PC-9 (cell line): ENCODE data around the gene SPAG17. TPM values are rescaled to one million over a fixed set of nuclear protein-coding genes. Genes with fewer than 3 reads are reported as not detected.

Experiments
- BruUV-seq: library from RNA; stranded (reverse); fragments of 400-500 nt; replicated peaks from 2 replicates; lab custom pipeline; 2021; lab: Mats Ljungman, UMichigan
- CTCF ChIA-PET: fragments of 300-600 bp; sonication (Branson Sonifier 250); formaldehyde crosslinking; loops from one replicate; lab custom pipeline; 2022; ENCODE audit warnings: antibody characterized with exemption; lab: Charles Lee
- POLR2A ChIA-PET: fragments of 300-600 bp; sonication (Branson Sonifier 250); formaldehyde crosslinking; loops from one replicate; lab custom pipeline; 2022; ENCODE audit warnings: antibody characterized with exemption; ENCODE audit not compliant: unreplicated experiment; lab: Charles Lee
- DNase-seq, 2 experiments: peaks; one replicate each; pipeline versions ENCODE4 v3.0.0 to v3.0.0-alpha.2; 2015 to 2022; ENCODE audit warnings: mixed read lengths in 1 of 2
- H2AFZ ChIP-seq: fragments of 200-600 bp; sonication (generic); 2 replicates; pipeline ENCODE4 v1.8.1; 2017; ENCODE audit warnings: antibody characterized with exemption
- H3F3A ChIP-seq: fragments of 200-600 bp; sonication (generic); 2 replicates; pipeline ENCODE4 v1.8.1; 2017; ENCODE audit warnings: antibody characterized with exemption, mild to moderate bottlenecking, low read depth; ENCODE audit not compliant: insufficient read depth
- H3K27ac ChIP-seq: fragments of 200-600 bp; sonication (generic); 2 replicates; pipeline ENCODE4 v1.6.1; 2016; ENCODE audit warnings: mixed run types
- H3K27me3 ChIP-seq: fragments of 200-600 bp; sonication (generic); 2 replicates; pipeline ENCODE4 v1.6.1; 2016; ENCODE audit warnings: low read depth, mixed run types; ENCODE audit not compliant: insufficient read depth
- H3K36me3 ChIP-seq: fragments of 200-600 bp; sonication (generic); 2 replicates; pipeline ENCODE4 v1.6.1; 2016; ENCODE audit warnings: low read depth, mixed run types
- H3K4me1 ChIP-seq: fragments of 200-600 bp; sonication (generic); replicated peaks from 2 replicates; pipeline ENCODE4 v1.6.1; 2016; ENCODE audit warnings: mixed run types; ENCODE audit not compliant: insufficient read depth
- H3K4me2 ChIP-seq: fragments of 200-600 bp; sonication (generic); 2 replicates; pipeline ENCODE4 v1.6.1; 2017; ENCODE audit warnings: mixed run types
- H3K4me3 ChIP-seq: fragments of 200-600 bp; sonication (generic); 2 replicates; pipeline ENCODE4 v1.6.1; 2016; ENCODE audit warnings: mixed run types
- H3K79me2 ChIP-seq: fragments of 200-600 bp; sonication (generic); 2 replicates; pipeline ENCODE4 v1.6.1; 2017; ENCODE audit warnings: low read depth, mixed run types
- H3K9me2 ChIP-seq: fragments of 200-600 bp; sonication (generic); 2 replicates; pipeline ENCODE4 v1.8.1; 2017; ENCODE audit warnings: mild to moderate bottlenecking; ENCODE audit not compliant: insufficient read depth
- H3K9me3 ChIP-seq: fragments of 200-600 bp; sonication (generic); 2 replicates; pipeline ENCODE4 v1.8.1; 2016; ENCODE audit warnings: low read depth; ENCODE audit not compliant: insufficient read depth
- H4K20me1 ChIP-seq: fragments of 200-600 bp; sonication (generic); 2 replicates; pipeline ENCODE4 v1.8.1; 2017; ENCODE audit not compliant: insufficient read depth
- EZH2 ChIP-seq: fragments of 200-600 bp; sonication (generic); IDR thresholded peaks from 2 replicates; pipeline ENCODE4 v1.8.0; 2017; ENCODE audit warnings: antibody characterized with exemption, low read depth
- intact Hi-C: fragments of 100-400 bp; cut with micrococcal nuclease; formaldehyde crosslinking; loops from one replicate; pipeline ENCODE4 v1.10.0; 2022; ENCODE audit not compliant: unreplicated experiment
- total RNA-seq: library from RNA; stranded (reverse); gene quantifications from 2 replicates; pipeline ENCODE4 v1.2.3, GENCODE V29; 2021
- TF ChIP-seq, protein P1 (sequence below): fragments of 200-600 bp; sonication (generic); conservative IDR thresholded peaks from 2 replicates; pipeline ENCODE4 v1.6.1; 2017; ENCODE audit warnings: mixed run types, antibody characterized with exemption, mild to moderate bottlenecking, moderate library complexity

SPAG17 gene
- total RNA-seq, 1 experiment from 2014 or later = not detected

DNA sequence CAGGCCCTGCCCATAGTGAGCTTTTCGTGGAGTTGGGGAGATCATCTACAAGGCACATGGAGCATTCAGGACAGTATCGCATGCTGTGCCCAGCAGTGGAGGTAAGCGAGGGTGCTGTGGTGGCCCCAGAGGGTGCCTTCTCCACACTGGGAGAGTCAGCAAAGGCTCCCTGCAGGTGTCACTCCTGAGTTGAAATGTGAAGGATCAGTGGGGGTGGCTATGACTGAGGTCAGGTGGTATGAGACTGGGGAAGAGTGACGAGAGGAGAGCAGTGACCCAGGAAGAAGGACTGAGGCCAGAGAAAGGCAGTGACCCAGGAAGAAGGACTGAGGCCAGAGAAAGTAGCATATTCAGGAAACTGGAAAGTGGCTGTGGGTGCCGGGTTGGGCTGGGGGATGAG lies 53.0 kb downstream of the SPAG17 start:
- ChIA-PET CTCF (no interaction called here), POLR2A (no interaction called here)
- H4K20me1 ChIP-seq = no peaks in the 10 kb centered on the region
- DNase-seq = no peak
- BruUV-seq = no TSS peak
- H3K27me3 ChIP-seq = no peaks in the 10 kb centered on the region
- no peaks in the 10 kb centered on the region for H3K9me2 ChIP-seq
- H3K4me1 ChIP-seq = no peaks in the 10 kb centered on the region; the same call in 1 of the 2 replicates
- no peak overlapping the region for H2AFZ ChIP-seq
- H3K4me3 ChIP-seq = no peak overlapping the region
- H3K27ac ChIP-seq = no peak overlapping the region
- H3K9me3 ChIP-seq = no peaks in the 10 kb centered on the region
- no peaks in the 10 kb centered on the region; the same call in 1 of the 2 replicates for H3F3A ChIP-seq
- H3K36me3 ChIP-seq = no peaks in the 10 kb centered on the region
- no peaks in the 10 kb centered on the region for H3K79me2 ChIP-seq
- intact Hi-C loops = no loop called here
- H3K4me2 ChIP-seq = no peak overlapping the region
- TF ChIP-seq EZH2 = no peak
- TF ChIP-seq, protein P1, sequence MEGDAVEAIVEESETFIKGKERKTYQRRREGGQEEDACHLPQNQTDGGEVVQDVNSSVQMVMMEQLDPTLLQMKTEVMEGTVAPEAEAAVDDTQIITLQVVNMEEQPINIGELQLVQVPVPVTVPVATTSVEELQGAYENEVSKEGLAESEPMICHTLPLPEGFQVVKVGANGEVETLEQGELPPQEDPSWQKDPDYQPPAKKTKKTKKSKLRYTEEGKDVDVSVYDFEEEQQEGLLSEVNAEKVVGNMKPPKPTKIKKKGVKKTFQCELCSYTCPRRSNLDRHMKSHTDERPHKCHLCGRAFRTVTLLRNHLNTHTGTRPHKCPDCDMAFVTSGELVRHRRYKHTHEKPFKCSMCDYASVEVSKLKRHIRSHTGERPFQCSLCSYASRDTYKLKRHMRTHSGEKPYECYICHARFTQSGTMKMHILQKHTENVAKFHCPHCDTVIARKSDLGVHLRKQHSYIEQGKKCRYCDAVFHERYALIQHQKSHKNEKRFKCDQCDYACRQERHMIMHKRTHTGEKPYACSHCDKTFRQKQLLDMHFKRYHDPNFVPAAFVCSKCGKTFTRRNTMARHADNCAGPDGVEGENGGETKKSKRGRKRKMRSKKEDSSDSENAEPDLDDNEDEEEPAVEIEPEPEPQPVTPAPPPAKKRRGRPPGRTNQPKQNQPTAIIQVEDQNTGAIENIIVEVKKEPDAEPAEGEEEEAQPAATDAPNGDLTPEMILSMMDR = no peak

GRCh38 chr1:118128761-118129160 lies 56.3 kb downstream of the SPAG17 start:
- Histone ChIP-seq H3K4me1 (no peaks in the 10 kb centered on the region), H3K27me3 (0 out of 2 replicates have a peak, but pooled peaks cover 3% of the 10 kb centered on the region), H4K20me1 (no peaks in the 10 kb centered on the region), H3K79me2 (no peaks in the 10 kb centered on the region), H3F3A (no peaks in the 10 kb centered on the region), H3K9me2 (no peaks in the 10 kb centered on the region), H3K4me3 (no peak overlapping the region), H3K36me3 (no peaks in the 10 kb centered on the region), H3K9me3 (no peaks in the 10 kb centered on the region), H3K4me2 (no peak overlapping the region), H3K27ac (no peak overlapping the region), H2AFZ (no peak overlapping the region)
- intact Hi-C loops = no loop called here
- TF ChIP-seq, protein P1 = no peak
- no peak for TF ChIP-seq EZH2
- no peak for DNase-seq
- POLR2A ChIA-PET = no interaction called here
- CTCF ChIA-PET = no interaction called here
- no TSS peak for BruUV-seq

DNA sequence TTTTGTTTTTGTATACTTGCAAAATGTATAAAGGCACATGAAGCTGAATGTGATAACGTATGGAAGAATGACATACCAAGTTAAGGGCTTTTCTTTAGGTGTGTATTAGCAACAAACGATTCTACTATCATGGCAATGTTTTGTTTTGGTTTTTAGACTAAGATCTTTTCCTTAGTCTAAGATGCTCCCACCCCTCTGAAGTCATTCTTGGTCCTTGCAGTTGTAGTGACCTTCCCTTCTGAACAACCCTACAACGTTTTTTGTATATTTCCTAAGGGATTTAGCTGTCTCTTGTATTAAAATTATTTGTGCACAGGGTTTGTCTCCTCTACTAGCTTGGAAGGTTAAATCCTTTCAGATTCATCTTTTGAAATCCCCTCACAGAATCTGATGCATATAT lies 61.0 kb downstream of the SPAG17 start:
- DNase-seq = no peak

More for the DNA sequence above, 61.0 kb downstream of the SPAG17 start:
- Histone ChIP-seq H3K27me3 (0 out of 2 replicates have a peak, but pooled peaks cover 3% of the 10 kb centered on the region), H3K36me3 (no peaks in the 10 kb centered on the region), H3K27ac (no peak overlapping the region), H3K9me2 (no peaks in the 10 kb centered on the region), H3F3A (no peaks in the 10 kb centered on the region), H3K79me2 (no peaks in the 10 kb centered on the region), H4K20me1 (0 out of 2 replicates have a peak, but pooled peaks cover 3% of the 10 kb centered on the region), H3K9me3 (no peaks in the 10 kb centered on the region), H3K4me1 (peaks cover 20% of the 10 kb centered on the region), H3K4me2 (no peak overlapping the region), H2AFZ (no peak overlapping the region), H3K4me3 (no peak overlapping the region)
- ChIA-PET POLR2A (no interaction called here), CTCF (no interaction called here)
- no TSS peak for BruUV-seq
- no peak for TF ChIP-seq EZH2
- TF ChIP-seq, protein P1 = no peak
- intact Hi-C loops = no loop called here
